ENCODE results near the gene FTCD.
"Not testable (repeated sequence)": the region's sequence is repeated elsewhere in the genome, so short reads cannot be mapped to it uniquely, and the experiment has no call there.

Gene FTCD

GRCh38 chr21:46187261-46187660 is 31.9 kb upstream of the FTCD start:
- Histone ChIP-seq H3K27me3 (ENCODE audit: control insufficient read depth, insufficient read depth, low read length) (no peaks in the 10 kb centered on the region), H3K4me3 (ENCODE audit: low read depth, low read length) (no peak overlapping the region), H3K36me3 (ENCODE audit: control insufficient read depth, insufficient read depth, low read length) (no peaks in the 10 kb centered on the region), H2AFZ (no peak overlapping the region), H3K27ac (no peak overlapping the region), H3K4me2 (ENCODE audit: low read length) (no peak overlapping the region), H3K79me2 (no peaks in the 10 kb centered on the region), H3K4me1 (peaks cover 9% of the 10 kb centered on the region), H3K9me3 (ENCODE audit: control insufficient read depth, low read length) (no peaks in the 10 kb centered on the region), H3K9ac (no peak overlapping the region)
- no peak for TF ChIP-seq CTCF (IDR thresholded peaks at IDR 0.05)

- Histone ChIP-seq H3K27me3 (ENCODE audit: control insufficient read depth, insufficient read depth, low read length) (no peaks in the 10 kb centered on the region), H3K4me3 (ENCODE audit: low read depth, low read length) (no peak overlapping the region), H3K9me3 (ENCODE audit: control insufficient read depth, low read length) (no peaks in the 10 kb centered on the region), H3K27ac (no peak overlapping the region), H3K4me2 (ENCODE audit: low read length) (no peak overlapping the region), H3K4me1 (peaks cover 9% of the 10 kb centered on the region), H3K79me2 (no peaks in the 10 kb centered on the region), H3K9ac (no peak overlapping the region), H2AFZ (no peak overlapping the region), H3K36me3 (ENCODE audit: control insufficient read depth, insufficient read depth, low read length) (no peaks in the 10 kb centered on the region)
- TF ChIP-seq CTCF (IDR thresholded peaks at IDR 0.05) = no peak
Measured at GRCh38 chr21:46185716-46186115, 30.3 kb upstream of the FTCD start.

GRCh38 chr21:46184625-46185555 is 29.5 kb upstream of the FTCD start:
- peaks cover 9% of the 10 kb centered on the region for H3K4me1 ChIP-seq
- H3K79me2 ChIP-seq = no peaks in the 10 kb centered on the region
- H3K27ac ChIP-seq = no peak overlapping the region
- H3K4me2 ChIP-seq (ENCODE audit: low read length) = peak overlapping the region; percentile 77
- no peak for TF ChIP-seq CTCF (IDR thresholded peaks at IDR 0.05)
- peak overlapping the region; percentile 72 for H3K4me3 ChIP-seq (ENCODE audit: low read depth, low read length)
- no peaks in the 10 kb centered on the region for H3K27me3 ChIP-seq (ENCODE audit: control insufficient read depth, insufficient read depth, low read length)
- no peaks in the 10 kb centered on the region for H3K9me3 ChIP-seq (ENCODE audit: control insufficient read depth, low read length)
- no peak overlapping the region for H3K9ac ChIP-seq
- no peak overlapping the region for H2AFZ ChIP-seq
- no peaks in the 10 kb centered on the region for H3K36me3 ChIP-seq (ENCODE audit: control insufficient read depth, insufficient read depth, low read length)

GRCh38 chr21:46183910-46184624 is 28.7 kb upstream of the FTCD start, which contains the start of gene SPATC1L:
TSS of gene SPATC1L (minus strand) at chr21:46184459. CDS start at chr21:46182816, 1,643 bp downstream.
- Histone ChIP-seq H3K4me3 (ENCODE audit: low read depth, low read length) (peak within 1 kb of the TSS; percentile 72), H3K79me2 (no peaks in the 10 kb centered on the region), H3K4me2 (ENCODE audit: low read length) (peak within 1 kb of the TSS; percentile 81), H3K36me3 (ENCODE audit: control insufficient read depth, insufficient read depth, low read length) (no peaks in the 10 kb centered on the region), H3K9me3 (ENCODE audit: control insufficient read depth, low read length) (no peaks in the 10 kb centered on the region), H3K4me1 (peaks cover 7% of the 10 kb centered on the region), H3K9ac (no peak within 1 kb of the TSS), H2AFZ (no peak within 1 kb of the TSS), H3K27me3 (ENCODE audit: control insufficient read depth, insufficient read depth, low read length) (no peaks in the 10 kb centered on the region), H3K27ac (no peak within 1 kb of the TSS)
- no peak for TF ChIP-seq CTCF (IDR thresholded peaks at IDR 0.05)

- not testable (repeated sequence) for H3K9ac ChIP-seq; H3K4me3 ChIP-seq (ENCODE audit: low read depth, low read length); H3K27ac ChIP-seq; H2AFZ ChIP-seq; H3K4me2 ChIP-seq (ENCODE audit: low read length); H3K79me2 ChIP-seq; H3K27me3 ChIP-seq (ENCODE audit: control insufficient read depth, insufficient read depth, low read length); H3K4me1 ChIP-seq; H3K36me3 ChIP-seq (ENCODE audit: control insufficient read depth, insufficient read depth, low read length); H3K9me3 ChIP-seq (ENCODE audit: control insufficient read depth, low read length)
Measured at GRCh38 chr21:46183337-46183909, 28.0 kb upstream of the FTCD start.
